ENCODE data around the gene N4BP2.

The N4BP2 gene

GRCh38 chr4:40192114-40193015, 135.7 kb downstream of the N4BP2 start:
- Histone ChIP-seq H3K9me3 (ENCODE audit: control insufficient read depth, low read length) (no peaks in the 10 kb centered on the region), H3K4me1 (ENCODE audit: control insufficient read depth, insufficient read depth, low read length) (peaks cover 14% of the 10 kb centered on the region), H3K36me3 (ENCODE audit: control insufficient read depth, insufficient read depth, low read length, severe bottlenecking) (no peaks in the 10 kb centered on the region), H3K9ac (ENCODE audit: low read length) (no peak overlapping the region), H3K27me3 (replicated peaks; ENCODE audit: control insufficient read depth, insufficient read depth, low read length) (no peaks in the 10 kb centered on the region), H3K4me3 (ENCODE audit: low read length) (no peak overlapping the region)
- no peak for DNase-seq (ENCODE audit: low read depth)

- Histone ChIP-seq H3K4me1 (ENCODE audit: control insufficient read depth, insufficient read depth, low read length) (peaks cover 14% of the 10 kb centered on the region), H3K4me3 (ENCODE audit: low read length) (no peak overlapping the region), H3K27me3 (replicated peaks; ENCODE audit: control insufficient read depth, insufficient read depth, low read length) (no peaks in the 10 kb centered on the region), H3K9ac (ENCODE audit: low read length) (no peak overlapping the region), H3K9me3 (ENCODE audit: control insufficient read depth, low read length) (no peaks in the 10 kb centered on the region), H3K36me3 (ENCODE audit: control insufficient read depth, insufficient read depth, low read length, severe bottlenecking) (no peaks in the 10 kb centered on the region)
- no peak for DNase-seq (ENCODE audit: low read depth)
Measured at GRCh38 chr4:40193016-40193571, 136.4 kb downstream of the N4BP2 start.

DNA sequence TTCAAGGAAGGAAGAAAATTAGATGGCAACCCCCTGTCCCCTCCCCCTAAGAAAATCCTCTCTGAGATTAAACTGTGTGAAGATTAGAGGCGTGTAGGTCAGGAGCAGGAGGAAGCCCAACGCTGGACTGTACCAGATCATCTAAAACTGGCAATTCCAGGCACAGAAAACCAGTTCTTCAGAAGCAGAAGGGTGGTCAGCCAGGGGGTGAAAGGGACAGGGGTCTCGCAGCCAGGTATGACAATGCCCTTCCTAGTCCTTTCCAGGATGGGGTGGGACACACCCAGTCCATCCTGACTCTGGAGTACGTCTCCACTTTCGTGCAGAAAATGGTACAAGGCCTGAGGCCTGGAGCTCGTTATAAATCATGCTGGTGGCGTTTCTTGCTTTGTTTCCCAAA, 136.9 kb downstream of the N4BP2 start:
- H3K27me3 ChIP-seq (replicated peaks; ENCODE audit: control insufficient read depth, insufficient read depth, low read length) = no peaks in the 10 kb centered on the region
- H3K9ac ChIP-seq (ENCODE audit: low read length) = no peak overlapping the region
- H3K9me3 ChIP-seq (ENCODE audit: control insufficient read depth, low read length) = no peaks in the 10 kb centered on the region
- H3K4me1 ChIP-seq (ENCODE audit: control insufficient read depth, insufficient read depth, low read length) = peaks cover 14% of the 10 kb centered on the region
- H3K4me3 ChIP-seq (ENCODE audit: low read length) = no peak overlapping the region
- no peak for DNase-seq (ENCODE audit: low read depth)
- H3K36me3 ChIP-seq (ENCODE audit: control insufficient read depth, insufficient read depth, low read length, severe bottlenecking) = no peaks in the 10 kb centered on the region

GRCh38 chr4:40194602-40195161, 138.0 kb downstream of the N4BP2 start:
- Histone ChIP-seq H3K9ac (ENCODE audit: low read length) (no peak overlapping the region), H3K4me1 (ENCODE audit: control insufficient read depth, insufficient read depth, low read length) (peaks cover 14% of the 10 kb centered on the region), H3K9me3 (ENCODE audit: control insufficient read depth, low read length) (no peaks in the 10 kb centered on the region), H3K4me3 (ENCODE audit: low read length) (no peak overlapping the region), H3K36me3 (ENCODE audit: control insufficient read depth, insufficient read depth, low read length, severe bottlenecking) (no peaks in the 10 kb centered on the region), H3K27me3 (replicated peaks; ENCODE audit: control insufficient read depth, insufficient read depth, low read length) (no peaks in the 10 kb centered on the region)
- peak; percentile 24 for DNase-seq (ENCODE audit: low read depth)

- Histone ChIP-seq H3K9me3 (ENCODE audit: control insufficient read depth, low read length) (no peaks in the 10 kb centered on the region), H3K4me1 (ENCODE audit: control insufficient read depth, insufficient read depth, low read length) (peaks cover 13% of the 10 kb centered on the region), H3K9ac (ENCODE audit: low read length) (no peak overlapping the region), H3K4me3 (ENCODE audit: low read length) (no peak overlapping the region), H3K27me3 (replicated peaks; ENCODE audit: control insufficient read depth, insufficient read depth, low read length) (no peaks in the 10 kb centered on the region), H3K36me3 (ENCODE audit: control insufficient read depth, insufficient read depth, low read length, severe bottlenecking) (no peaks in the 10 kb centered on the region)
- no peak for DNase-seq (ENCODE audit: low read depth)
Measured at GRCh38 chr4:40195182-40196177, 138.8 kb downstream of the N4BP2 start.

- no peaks in the 10 kb centered on the region for H3K9me3 ChIP-seq (ENCODE audit: control insufficient read depth, low read length)
- H3K9ac ChIP-seq (ENCODE audit: low read length) = no peak overlapping the region
- no peak overlapping the region for H3K4me3 ChIP-seq (ENCODE audit: low read length)
- H3K36me3 ChIP-seq (ENCODE audit: control insufficient read depth, insufficient read depth, low read length, severe bottlenecking) = no peaks in the 10 kb centered on the region
- H3K27me3 ChIP-seq (replicated peaks; ENCODE audit: control insufficient read depth, insufficient read depth, low read length) = no peaks in the 10 kb centered on the region
- no peak for DNase-seq (ENCODE audit: low read depth)
- H3K4me1 ChIP-seq (ENCODE audit: control insufficient read depth, insufficient read depth, low read length) = peaks cover 5% of the 10 kb centered on the region
Measured at GRCh38 chr4:40196272-40196671, 139.6 kb downstream of the N4BP2 start.

GRCh38 chr4:40196724-40197281, 140.2 kb downstream of the N4BP2 start, which contains the start of gene RHOH:
RHOH (plus strand) TSS chr4:40197031; CDS start chr4:40243387, 46,356 bp downstream.
- no peak for DNase-seq (ENCODE audit: low read depth)
- H3K27me3 ChIP-seq (replicated peaks; ENCODE audit: control insufficient read depth, insufficient read depth, low read length) = no peaks in the 10 kb centered on the region
- H3K4me1 ChIP-seq (ENCODE audit: control insufficient read depth, insufficient read depth, low read length) = peaks cover under 1% of the 10 kb centered on the region
- no peaks in the 10 kb centered on the region for H3K36me3 ChIP-seq (ENCODE audit: control insufficient read depth, insufficient read depth, low read length, severe bottlenecking)
- H3K9ac ChIP-seq (ENCODE audit: low read length) = no peak within 1 kb of the TSS
- H3K9me3 ChIP-seq (ENCODE audit: control insufficient read depth, low read length) = no peaks in the 10 kb centered on the region
- H3K4me3 ChIP-seq (ENCODE audit: low read length) = no peak within 1 kb of the TSS

GRCh38 chr4:40197879-40198689, 141.4 kb downstream of the N4BP2 start:
- H3K9ac ChIP-seq (ENCODE audit: low read length) = no peak overlapping the region
- no peaks in the 10 kb centered on the region for H3K4me1 ChIP-seq (ENCODE audit: control insufficient read depth, insufficient read depth, low read length)
- no peak overlapping the region for H3K4me3 ChIP-seq (ENCODE audit: low read length)
- no peak for DNase-seq (ENCODE audit: low read depth)
- H3K36me3 ChIP-seq (ENCODE audit: control insufficient read depth, insufficient read depth, low read length, severe bottlenecking) = no peaks in the 10 kb centered on the region
- H3K9me3 ChIP-seq (ENCODE audit: control insufficient read depth, low read length) = no peaks in the 10 kb centered on the region
- no peaks in the 10 kb centered on the region for H3K27me3 ChIP-seq (replicated peaks; ENCODE audit: control insufficient read depth, insufficient read depth, low read length)

DNA sequence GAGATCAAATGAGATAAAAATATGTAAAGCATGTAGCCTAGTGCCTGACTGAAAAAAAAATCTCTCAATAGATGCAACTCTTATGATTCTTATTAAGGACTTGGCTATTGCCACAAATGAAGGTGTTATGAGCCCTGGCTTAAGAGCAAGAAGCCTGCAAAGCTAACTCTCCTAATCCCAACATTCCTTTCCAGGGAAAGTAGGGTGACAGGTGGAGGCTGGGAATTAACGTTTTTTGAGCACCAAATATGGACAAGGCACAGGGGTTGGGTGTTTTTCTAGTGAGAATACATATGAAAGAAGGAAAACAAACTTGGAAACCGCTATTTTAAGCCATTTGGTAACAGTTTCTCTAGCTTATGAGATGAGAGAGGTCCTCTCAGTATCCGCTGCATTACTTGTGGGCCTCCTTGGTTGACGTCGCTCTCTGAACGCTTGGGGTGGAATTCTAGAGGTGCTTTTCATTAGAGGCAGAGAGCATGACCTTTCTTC, 142.6 kb downstream of the N4BP2 start:
- Histone ChIP-seq H3K4me1 (ENCODE audit: control insufficient read depth, insufficient read depth, low read length) (no peaks in the 10 kb centered on the region), H3K9ac (ENCODE audit: low read length) (no peak overlapping the region), H3K9me3 (ENCODE audit: control insufficient read depth, low read length) (no peaks in the 10 kb centered on the region), H3K27me3 (replicated peaks; ENCODE audit: control insufficient read depth, insufficient read depth, low read length) (no peaks in the 10 kb centered on the region), H3K36me3 (ENCODE audit: control insufficient read depth, insufficient read depth, low read length, severe bottlenecking) (no peaks in the 10 kb centered on the region), H3K4me3 (ENCODE audit: low read length) (no peak overlapping the region)
- no peak for DNase-seq (ENCODE audit: low read depth)
